KBM-7 (cell line): ENCODE data around the gene HMMR.

Experiments used
- DNase-seq: peaks from one replicate; pipeline ENCODE4 v3.0.0-alpha.2; 2015
- in situ Hi-C: fragments of 300-500 bp; cut with MboI; formaldehyde crosslinking; loops from 2 replicates; pipeline ENCODE4 v1.14.3; 2020; ENCODE audit warnings: low sequenced_read_pairs, low pct_unique_long_range_greater_than_20kb, mixed read lengths

HMMR gene

DNA sequence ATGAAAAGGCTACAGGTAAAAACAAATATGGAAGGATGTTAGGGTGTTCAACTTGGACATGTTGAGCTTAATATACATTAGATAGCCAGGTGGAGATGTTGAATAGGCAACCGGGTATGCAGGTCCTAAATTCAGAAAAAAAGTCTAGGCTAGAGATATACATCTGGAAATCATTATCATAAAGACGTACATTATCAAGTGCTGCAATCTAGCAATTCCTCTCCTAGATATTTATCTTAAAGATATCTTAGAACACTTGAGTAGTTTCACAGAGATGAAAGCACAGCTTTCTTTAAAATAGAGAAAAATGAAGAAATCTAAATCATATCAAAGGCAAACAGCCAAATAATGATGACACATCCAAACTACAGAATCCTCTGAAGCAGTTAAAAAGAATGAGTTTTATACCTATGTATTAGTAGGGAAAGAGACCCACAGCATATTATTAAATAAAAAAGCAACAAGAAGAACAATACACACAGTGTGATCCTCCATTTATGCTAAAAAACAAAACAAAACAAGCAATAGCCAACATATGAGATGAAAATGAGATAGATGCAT is 4.3 kb upstream of the HMMR start:
- in situ Hi-C loops: no loop called here
- DNase-seq: no peak

DNA sequence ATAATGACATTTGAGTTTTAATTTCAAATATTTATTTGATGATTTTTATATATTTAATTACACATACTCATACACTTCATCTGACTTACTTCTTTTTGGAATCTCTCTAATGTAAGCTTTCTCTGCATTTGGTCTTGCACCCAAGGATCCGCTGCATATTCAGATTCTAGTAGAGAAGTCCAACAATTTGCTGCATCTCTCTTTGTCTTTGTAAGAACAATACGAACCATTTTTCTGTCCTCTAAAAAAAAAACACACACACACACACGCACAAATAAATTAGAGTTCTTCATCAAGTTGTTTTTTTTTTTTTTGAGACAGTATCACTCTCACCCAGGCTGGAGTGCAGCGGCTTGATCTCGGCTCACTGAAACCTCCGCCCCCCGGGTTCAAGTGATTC is 3.6 kb upstream of the HMMR start:
- in situ Hi-C loops: no loop called here
- DNase-seq: no peak

DNA sequence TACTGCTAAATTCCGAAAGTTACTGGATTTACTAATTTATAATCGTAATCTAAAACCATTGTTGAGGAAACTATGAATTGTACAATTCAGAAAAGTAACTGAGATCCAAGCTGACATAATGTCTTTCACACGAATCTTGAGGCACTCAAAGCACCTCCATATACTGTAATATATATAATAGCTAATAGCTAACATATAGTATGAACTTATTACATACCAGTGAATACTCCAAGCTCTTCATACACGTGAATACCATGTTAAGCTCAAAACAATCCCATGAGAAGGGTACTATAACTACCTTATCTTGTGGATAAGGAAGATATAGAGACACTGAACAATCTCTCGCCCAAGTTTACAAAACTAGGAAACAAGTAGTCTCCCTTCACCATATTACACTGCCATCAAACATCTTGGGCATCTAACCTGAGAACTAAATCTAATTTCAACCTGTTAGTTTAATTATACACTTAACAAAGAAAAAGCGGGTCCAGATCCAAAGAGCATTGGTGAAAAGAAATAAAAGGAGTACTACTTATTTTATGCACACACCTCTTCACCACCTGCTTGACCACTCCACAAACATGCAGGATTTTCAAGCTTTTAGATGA is 1.6 kb upstream of the HMMR start:
- DNase-seq: peak; percentile 29
- in situ Hi-C loops: no loop called here

DNA sequence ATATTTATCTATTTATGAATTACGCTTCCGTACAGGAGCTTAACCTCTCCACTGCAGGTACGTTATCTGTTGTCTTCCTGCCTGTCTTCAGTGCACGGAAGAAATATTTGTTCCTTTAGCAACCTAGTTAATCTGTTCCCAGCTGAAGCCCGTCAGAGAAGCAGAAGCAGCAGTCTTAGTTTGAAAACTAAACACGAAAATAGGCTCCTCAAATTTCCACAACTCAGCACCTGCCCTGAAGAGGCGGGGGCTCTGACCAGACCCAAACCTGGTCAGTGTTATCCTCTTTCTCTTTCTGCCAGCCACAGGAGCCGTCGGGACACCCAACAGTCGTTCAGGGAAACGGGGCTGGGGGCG is 992 bp upstream of the HMMR start:
- no peak for DNase-seq
- in situ Hi-C loops: no loop called here

DNA sequence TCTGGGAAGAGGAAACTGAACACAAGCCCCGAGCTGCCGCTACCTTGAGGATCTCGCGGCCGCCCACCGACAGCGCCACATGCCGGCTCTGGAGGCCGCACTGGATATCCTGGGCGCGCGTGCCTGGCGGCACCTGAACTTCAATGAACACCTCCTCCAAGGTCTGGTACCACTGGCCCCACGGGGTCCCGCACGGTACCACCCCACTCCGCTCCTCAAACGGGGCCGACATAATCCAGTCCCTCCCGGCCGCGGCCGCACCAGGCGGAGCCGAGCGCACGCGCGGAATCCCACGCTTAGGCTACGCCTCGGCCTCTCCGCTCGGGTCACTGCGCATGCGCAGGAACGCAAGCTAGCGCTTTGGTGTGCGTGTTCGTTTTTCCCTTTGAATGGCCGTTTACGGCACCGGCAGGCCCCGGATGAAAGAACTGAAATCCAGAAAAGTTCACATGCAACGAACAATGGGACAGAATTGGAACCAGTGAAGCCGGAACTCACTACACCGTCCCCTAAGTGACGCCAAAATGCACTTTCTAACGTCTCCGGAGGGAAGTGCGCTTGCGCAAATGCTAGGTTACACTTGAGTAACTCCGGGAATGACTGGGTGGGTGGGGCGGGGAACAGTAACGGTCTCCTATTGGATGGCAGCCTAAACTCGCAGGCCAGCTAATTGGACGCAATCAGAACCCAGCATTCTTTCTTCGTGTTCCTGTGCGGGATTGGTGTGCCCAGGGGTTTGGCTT is 442 bp upstream of the HMMR start, which contains the start of gene NUDCD2:
Gene NUDCD2 (minus strand): TSS at position 284 of the 743 bp plus-strand sequence. CDS start 52 bp downstream, at position 232.
- in situ Hi-C loops: no loop called here

DNA sequence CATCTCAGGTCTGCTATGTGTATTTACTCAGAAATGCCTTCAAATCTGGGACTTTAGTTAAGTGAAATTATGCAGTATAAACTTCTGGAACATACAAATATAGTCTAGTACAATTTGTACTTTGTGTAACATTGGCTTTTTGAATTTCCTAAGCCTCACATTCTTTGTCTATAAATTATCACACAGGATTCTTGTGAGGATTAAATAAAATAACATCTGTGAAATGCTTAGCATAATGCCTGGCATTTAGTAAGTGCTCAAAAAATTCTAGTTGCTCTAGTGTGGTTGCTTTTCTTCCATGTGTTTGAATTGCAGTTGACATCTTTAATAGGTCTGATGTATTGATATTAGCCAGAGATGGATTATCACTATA is 2.6 kb downstream of the HMMR start:
- in situ Hi-C loops: no loop called here
- DNase-seq: no peak

More for the DNA sequence above, 442 bp upstream of the HMMR start, which contains the start of gene NUDCD2:
- DNase-seq: peak; percentile 95

DNA sequence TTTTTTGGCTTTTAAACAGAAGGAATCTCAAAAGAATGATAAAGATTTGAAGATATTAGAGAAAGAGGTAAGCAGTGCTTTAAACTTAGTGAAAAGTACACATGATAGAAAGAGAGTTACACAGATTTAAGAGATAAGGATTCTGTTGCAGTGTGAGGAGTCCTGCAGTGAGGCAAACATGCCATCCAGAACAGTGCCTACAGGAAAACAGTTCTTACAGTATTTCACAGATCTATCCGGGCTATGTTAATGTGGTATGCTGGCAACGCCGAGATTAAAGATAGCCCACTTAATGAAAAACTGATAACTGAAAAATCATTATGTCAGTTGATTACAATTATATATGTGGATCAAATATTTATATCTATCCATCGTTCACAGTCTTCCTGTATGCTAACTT is 7.2 kb downstream of the HMMR start:
- in situ Hi-C loops: no loop called here
- no peak for DNase-seq

DNA sequence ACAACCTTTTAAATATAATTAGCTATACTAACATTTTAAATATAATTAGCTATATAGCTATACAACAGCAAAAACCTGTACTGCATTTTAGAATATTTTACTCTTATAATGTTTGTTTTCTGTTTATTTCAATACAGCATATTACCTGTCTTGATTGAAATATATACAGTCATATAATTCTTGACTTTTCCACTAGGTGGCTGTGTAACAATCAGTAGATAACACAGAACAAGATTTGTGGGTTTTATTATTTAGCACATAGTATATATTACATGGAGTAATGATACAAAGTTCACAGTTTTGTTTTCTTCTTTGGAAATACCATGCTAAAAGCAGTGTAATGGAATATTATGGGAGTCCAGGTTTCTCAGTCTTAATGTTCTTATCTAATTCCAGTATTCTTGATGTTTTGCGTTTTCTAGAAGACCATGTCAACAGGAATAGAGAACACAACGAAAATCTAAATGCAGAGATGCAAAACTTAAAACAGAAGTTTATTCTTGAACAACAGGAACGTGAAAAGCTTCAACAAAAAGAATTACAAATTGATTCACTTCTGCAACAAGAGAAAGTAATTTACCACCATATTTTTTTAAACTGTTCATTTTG is 13.3 kb downstream of the HMMR start:
- DNase-seq: no peak
- in situ Hi-C loops: no loop called here

DNA sequence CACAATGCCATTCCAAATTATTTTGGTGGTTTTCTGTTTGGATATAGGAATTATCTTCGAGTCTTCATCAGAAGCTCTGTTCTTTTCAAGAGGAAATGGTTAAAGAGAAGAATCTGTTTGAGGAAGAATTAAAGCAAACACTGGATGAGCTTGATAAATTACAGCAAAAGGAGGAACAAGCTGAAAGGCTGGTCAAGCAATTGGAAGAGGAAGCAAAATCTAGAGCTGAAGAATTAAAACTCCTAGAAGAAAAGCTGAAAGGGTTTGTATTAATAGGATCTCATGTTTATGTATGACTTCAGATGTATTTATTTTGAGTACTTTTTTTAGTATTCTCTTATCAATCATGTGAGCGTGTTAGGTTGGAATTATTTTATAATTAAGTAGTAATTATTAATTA is 15.0 kb downstream of the HMMR start:
- in situ Hi-C loops: no loop called here
- peak; percentile 56 for DNase-seq

DNA sequence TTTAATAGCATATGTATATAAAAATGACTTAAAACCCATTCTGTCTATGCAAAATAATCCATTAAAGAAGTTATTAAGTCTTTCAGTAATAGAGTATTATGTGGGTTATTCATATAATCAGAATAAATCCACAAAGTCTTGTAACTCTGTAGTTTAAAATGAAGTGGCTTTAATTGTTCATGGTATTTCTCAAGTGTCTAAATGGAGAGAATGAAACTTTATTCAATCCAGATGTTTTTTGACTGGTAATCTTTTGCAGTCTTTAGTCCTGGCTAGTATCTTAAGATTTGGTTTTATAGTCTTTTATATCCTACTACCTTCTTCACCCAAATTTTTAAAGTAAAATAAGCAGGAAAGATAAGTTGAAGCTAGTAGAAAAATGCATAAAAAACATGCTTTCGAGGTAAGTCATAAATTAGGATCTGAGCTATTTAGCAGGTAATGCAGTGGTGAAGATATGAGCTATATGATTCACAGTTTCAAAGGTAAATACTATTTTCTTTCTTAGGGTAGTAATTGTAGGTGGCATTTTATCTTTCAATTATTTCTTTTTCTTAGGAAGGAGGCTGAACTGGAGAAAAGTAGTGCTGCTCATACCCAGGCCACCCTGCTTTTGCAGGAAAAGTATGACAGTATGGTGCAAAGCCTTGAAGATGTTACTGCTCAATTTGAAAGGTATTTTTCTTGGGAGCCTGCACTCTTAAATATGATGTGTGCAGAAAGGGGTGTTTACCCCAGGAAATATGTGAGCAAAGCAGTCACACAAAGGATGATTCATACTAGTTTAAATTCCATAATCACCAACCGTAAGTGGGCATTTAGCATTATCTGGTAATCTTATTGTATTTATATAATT is 17.9 kb downstream of the HMMR start:
- DNase-seq: no peak
- in situ Hi-C loops: no loop called here

DNA sequence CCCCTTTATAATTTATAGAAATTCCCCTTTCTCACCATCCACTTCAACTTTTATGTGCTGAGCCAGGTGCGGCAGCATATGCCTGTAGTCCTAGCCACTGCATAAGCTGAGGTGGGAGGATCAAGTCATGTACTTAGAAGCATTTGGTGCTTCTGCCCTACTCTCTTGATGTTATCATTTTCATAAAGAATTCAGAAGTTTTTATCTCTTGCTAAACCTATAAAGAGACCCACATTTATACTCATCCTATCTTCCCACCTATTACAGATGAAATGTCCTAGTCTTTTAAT is 18.5 kb downstream of the HMMR start:
- in situ Hi-C loops: no loop called here
- no peak for DNase-seq

DNA sequence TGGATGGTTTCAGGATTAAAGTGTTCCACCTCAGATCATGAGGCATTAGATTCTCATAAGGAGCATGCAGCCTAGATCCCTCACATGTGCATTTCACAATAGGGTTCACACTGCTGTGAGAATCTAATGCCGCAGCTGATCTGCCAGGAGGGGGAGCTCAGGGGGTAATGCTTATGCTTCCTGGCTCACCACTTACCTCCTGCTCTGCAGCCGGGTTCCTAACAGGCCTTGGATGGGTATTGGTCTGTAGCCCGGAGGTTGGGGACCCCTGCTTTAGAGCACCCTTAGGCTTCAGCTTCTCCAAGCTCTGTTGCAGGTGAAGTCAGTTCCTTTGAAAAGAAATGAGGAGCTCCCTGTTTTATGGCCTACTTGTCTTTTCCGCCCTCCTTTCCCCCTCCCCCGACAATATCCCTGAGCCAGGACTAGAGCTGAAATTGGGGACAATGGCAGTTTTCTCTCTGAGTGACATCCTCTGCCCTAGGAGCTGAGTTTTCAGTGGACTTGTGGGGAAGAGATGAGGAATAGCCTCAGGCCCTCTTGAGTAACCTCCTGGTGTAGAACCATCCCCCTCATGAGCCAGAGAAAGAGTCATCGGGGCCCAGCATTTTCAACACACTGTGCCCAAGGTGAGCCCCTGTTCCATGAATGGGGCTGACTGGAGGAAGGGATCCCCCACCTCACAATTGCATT is 28.8 kb downstream of the HMMR start:
- no peak for DNase-seq
- in situ Hi-C loops: no loop called here

DNA sequence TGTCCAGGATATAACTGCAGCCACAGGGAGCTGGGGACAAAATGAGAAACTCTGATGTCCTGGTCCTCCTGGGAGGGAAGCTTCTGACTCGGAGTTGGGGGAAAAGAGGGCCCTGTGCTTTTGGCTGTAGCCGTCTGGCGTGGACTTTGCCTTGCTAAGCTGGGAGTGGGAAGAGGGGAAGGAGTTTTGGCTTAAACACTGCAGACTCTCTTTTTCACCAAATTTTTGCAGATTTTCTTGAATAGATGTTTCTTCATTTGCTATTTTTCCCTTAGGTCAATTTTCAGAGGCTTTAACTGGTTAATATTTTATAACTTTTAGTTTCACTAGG is 29.3 kb downstream of the HMMR start:
- DNase-seq: no peak
- in situ Hi-C loops: no loop called here

DNA sequence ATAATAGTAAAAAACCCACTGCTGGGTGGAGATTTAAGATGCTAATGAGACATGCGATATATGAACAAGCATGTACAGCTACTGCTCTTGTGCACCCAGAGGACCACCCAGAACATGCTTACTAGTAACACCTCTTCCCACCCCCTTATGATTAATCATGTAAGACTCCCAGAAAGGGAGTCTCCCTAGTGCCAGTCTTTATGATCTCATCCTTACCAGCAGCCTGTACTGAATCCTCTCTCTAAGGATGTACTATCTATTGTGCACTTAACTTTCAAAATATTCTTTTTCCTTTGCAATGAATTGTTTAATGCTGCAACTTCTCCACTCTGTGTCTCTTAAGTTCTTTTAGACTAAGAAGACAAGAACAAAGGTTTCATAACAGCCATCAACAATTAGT is 35.9 kb downstream of the HMMR start:
- DNase-seq: no peak
- in situ Hi-C loops: no loop called here

DNA sequence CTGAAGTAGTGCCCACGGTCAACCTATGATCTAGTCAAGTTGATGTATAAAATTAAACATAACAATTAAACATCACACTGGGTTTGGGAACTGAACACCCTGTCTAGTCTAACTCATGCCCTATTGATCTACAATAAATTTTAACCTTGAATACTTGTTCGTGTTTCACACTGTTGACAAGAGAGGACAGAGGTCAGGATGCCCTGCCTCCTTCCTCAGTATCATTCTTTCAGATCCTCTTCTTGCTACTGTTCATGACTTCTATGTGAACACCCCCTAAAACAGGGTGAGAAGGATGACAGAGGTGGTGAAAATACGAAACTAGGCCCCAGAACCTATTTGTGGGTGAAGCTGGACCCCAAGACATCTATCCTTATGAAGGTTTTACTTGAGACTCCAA is 36.9 kb downstream of the HMMR start:
- in situ Hi-C loops: no loop called here
- DNase-seq: no peak

DNA sequence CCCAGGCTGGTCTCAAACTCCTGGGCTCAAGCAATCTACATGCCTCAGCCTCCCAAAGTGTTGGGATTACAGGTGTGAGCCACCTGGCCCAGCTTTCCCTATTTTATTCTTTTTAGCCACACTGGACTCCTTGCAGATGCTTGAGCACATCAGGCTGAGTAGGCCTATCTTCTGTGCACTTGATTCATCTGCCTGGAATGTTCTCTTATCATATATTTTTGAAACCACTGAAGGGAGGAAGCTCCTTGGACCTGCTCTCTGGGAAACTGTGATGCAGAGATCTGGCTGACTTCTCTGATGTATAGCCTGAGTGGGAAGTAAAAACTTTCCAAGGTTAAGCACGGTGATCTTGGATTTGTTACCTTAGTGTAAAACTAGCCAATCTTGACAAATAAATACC is 38.5 kb downstream of the HMMR start:
- DNase-seq: no peak
- in situ Hi-C loops: no loop called here

DNA sequence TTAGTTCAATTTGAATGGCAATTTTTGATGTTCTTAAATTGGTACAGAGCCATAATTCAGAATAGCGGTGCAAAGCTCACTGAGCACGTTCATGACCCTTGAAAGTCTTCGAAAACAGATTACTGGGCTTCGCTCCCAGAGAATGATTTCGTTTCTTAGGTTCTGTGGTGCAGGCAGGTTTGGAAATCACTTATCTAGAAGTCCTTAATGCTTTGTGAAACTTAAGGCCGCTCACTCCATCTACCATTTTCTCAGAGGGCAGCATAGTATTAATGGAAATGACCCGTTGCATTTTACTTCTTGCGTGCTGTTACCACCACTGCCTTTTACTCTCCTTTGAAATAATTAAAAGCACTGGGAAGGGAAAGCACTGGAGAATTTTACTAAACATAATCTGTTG is 42.1 kb downstream of the HMMR start:
- in situ Hi-C loops: no loop called here
- no peak for DNase-seq

DNA sequence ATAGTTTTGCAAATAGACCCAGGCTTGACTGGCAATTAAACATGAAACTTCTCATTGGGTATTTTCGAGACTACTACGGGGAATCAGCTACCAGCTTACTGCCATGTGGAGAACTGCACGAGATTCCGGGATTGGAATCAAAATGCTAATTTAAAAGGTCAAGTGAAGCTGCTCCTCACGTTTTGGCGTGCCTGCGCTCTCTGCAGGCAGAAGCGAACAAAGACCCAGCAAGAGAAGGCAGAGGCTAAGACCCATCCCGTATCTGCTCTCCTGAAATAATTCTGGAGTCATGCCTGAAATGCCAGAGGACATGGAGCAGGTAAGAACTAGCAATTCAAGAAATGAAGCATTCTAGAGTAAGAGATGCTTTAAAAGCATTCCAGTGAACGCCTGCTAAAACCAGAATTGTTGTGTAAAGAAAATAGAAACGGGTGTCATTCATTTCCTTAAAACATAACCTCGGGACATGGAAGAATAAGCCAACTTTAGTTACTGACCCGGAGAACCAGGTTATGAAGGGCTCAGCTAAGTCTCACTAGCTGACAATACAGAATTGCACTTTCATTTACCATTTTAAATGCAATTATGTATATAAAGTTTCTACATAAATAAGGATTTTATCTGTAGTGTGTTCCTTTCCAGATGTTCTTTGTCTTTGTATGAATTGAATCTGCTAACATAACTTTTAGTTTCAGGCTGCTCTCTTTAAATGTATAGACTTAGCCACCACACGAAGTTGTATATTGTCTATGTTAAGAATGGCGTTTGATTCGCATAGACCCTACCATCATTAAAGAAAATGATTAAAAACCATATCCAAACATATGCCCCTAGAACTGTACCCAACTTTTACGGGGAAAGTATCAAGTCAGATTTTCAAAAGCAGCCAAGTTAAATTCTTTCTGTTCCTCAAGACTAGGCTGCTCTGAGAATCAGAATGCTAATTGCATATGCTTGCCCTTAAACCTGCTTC is 43.0 kb downstream of the HMMR start:
- in situ Hi-C loops: no loop called here
- peak; percentile 90 for DNase-seq
